GM12892 (cell line): ENCODE results near the gene SPPL2B.

Experiments
- POLR2A ChIP-seq: IDR thresholded peaks from 2 replicates; pipeline ENCODE4 v1.6.1; 2011; ENCODE audit warnings: low read depth, low read length, control low read depth
- POLR2AphosphoS5 ChIP-seq: IDR thresholded peaks from 2 replicates; pipeline ENCODE4 v1.6.1; 2011; ENCODE audit warnings: low read depth, low read length, control low read depth
- TAF1 ChIP-seq: IDR thresholded peaks from 2 replicates; pipeline ENCODE4 v1.6.1; 2011; ENCODE audit warnings: low read depth, mild to moderate bottlenecking, control low read depth, low read length, borderline replicate concordance

GRCh38 chr19:2381148-2381820 is 52.8 kb downstream of the SPPL2B start:
- TF ChIP-seq POLR2AphosphoS5, result no peak
- TF ChIP-seq POLR2A, result no peak
- TF ChIP-seq TAF1, result no peak
